Lung (tissue), 12 donors: ENCODE data around the gene OR5K4. TPM values are rescaled to one million over a fixed set of nuclear protein-coding genes. Genes with fewer than 3 reads are reported as not detected.
A peak's percentile ranks its signal among the peaks of the same experiment; 100 is the strongest.

Source experiments
- ATAC-seq: fragments of 200-7000 bp; cut with Tn5 transposase; one replicate; pipeline ENCODE4 v1.9.1; 2020; ENCODE audit warnings: moderate number of reproducible peaks; ENCODE audit not compliant: insufficient read depth, low FRiP score
- DNase-seq, 3 donors: peaks; one replicate each; pipeline ENCODE4 v3.0.0-alpha.2; 2013 to 2017
- H3K27ac ChIP-seq, 2 donors: one replicate each; pipeline ENCODE4 v1.5.1; 2013; ENCODE audit warnings: mild to moderate bottlenecking in 2 of 2, moderate library complexity in 2 of 2, control low read depth in 1 of 2, inconsistent platforms in 1 of 2, low read depth in 1 of 2, low read length in 1 of 2
- H3K27me3 ChIP-seq, 3 donors: one replicate each; pipeline ENCODE4 v1.5.1; 2013; ENCODE audit warnings: low read length in 2 of 3; ENCODE audit not compliant: control insufficient read depth in 3 of 3, insufficient read depth in 3 of 3
- H3K36me3 ChIP-seq, 4 donors: one replicate each; pipeline ENCODE4 v1.5.1; 2013; ENCODE audit warnings: low read length in 4 of 4, mild to moderate bottlenecking in 1 of 4, moderate library complexity in 1 of 4; ENCODE audit not compliant: control insufficient read depth in 4 of 4, insufficient read depth in 4 of 4
- H3K4me1 ChIP-seq, 5 donors: one replicate each; pipeline ENCODE4 v1.5.1; 2013; ENCODE audit warnings: low read length in 5 of 5, mild to moderate bottlenecking in 2 of 5, moderate library complexity in 1 of 5; ENCODE audit not compliant: control insufficient read depth in 5 of 5, insufficient read depth in 5 of 5
- H3K4me3 ChIP-seq: one replicate; pipeline ENCODE4 v1.5.1; 2013; ENCODE audit warnings: mild to moderate bottlenecking, control low read depth, moderate library complexity
- H3K9ac ChIP-seq, 2 donors: one replicate each; pipeline ENCODE4 v1.5.1; 2013; ENCODE audit warnings: low read length in 2 of 2, control low read depth in 1 of 2; ENCODE audit not compliant: insufficient read depth in 1 of 2
- H3K9me3 ChIP-seq, 4 donors: one replicate each; pipeline ENCODE4 v1.5.1; 2013; ENCODE audit warnings: low read length in 3 of 4, mild to moderate bottlenecking in 1 of 4, moderate library complexity in 1 of 4; ENCODE audit not compliant: control insufficient read depth in 4 of 4, insufficient read depth in 3 of 4
- WGBS, 2 donors: extraction: QIAGEN DNeasy Blood & Tissue Kit; methylation state at CpG; one replicate each; pipeline ENCODE4 v1.1.7; 2013; 5-methylcytosine and 5-hydroxymethylcytosine counted together
- polyA plus RNA-seq, 2 donors: library from polyadenylated mRNA; stranded (reverse); fragments of 200-250 nt; gene quantifications; one replicate each; pipeline ENCODE4 v1.2.1, GENCODE V29; 2013
- total RNA-seq, 2 donors: library from RNA; depleted of rRNA in 1 of 2; stranded (reverse); fragments of >200 nt in 1 of 2; gene quantifications; one replicate each; pipeline ENCODE4 v1.2.1, GENCODE V29; 2014 to 2021
- TF ChIP-seq, protein P1 (sequence below): IDR thresholded peaks from 2 replicates; pipeline ENCODE4 v1.5.1; 2012; ENCODE audit warnings: mild to moderate bottlenecking; ENCODE audit errors: control extremely low read depth, extremely low read depth
- donor health status: control.
- donor health status: control.
- donor health status: Bipolar disorder and iron deficiency.
- donor health status: healthy.
- donor health status: DM: yes; HTN: yes; CAD: no.

The OR5K4 gene
- total and polyA plus RNA-seq, 4 donors: not detected

DNA sequence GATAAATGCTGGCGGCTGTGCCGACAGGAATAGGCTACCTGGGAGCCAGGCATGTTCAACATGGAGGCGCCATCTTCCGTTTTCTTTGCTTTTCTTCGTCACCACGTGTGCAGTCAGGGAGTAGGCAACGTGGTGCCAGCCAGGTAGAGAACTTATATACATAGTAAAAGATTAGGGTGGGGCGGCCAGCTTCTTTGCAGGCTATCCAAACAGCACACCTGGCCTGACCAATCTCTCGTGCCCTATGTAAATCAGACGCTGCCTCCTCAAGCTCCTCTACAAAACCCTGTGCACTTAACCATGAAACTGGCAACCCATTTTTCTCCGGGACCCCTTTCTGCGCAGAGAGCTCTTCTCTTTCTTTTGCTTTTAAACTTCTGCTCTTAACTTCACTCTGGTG is 28.6 kb upstream of the OR5K4 start:
- TF ChIP-seq, protein P1, sequence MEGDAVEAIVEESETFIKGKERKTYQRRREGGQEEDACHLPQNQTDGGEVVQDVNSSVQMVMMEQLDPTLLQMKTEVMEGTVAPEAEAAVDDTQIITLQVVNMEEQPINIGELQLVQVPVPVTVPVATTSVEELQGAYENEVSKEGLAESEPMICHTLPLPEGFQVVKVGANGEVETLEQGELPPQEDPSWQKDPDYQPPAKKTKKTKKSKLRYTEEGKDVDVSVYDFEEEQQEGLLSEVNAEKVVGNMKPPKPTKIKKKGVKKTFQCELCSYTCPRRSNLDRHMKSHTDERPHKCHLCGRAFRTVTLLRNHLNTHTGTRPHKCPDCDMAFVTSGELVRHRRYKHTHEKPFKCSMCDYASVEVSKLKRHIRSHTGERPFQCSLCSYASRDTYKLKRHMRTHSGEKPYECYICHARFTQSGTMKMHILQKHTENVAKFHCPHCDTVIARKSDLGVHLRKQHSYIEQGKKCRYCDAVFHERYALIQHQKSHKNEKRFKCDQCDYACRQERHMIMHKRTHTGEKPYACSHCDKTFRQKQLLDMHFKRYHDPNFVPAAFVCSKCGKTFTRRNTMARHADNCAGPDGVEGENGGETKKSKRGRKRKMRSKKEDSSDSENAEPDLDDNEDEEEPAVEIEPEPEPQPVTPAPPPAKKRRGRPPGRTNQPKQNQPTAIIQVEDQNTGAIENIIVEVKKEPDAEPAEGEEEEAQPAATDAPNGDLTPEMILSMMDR: no peak
- Histone ChIP-seq H3K36me3 (no peaks in the 10 kb centered on the region), H3K4me3 (no peak overlapping the region), H3K4me1 (peaks cover 0 to 4% (median 0%) of the 10 kb centered on the region in 5 donors), H3K9ac (no peak overlapping the region), H3K27me3 (no peaks in the 10 kb centered on the region), H3K27ac (no peak overlapping the region), H3K9me3 (no peaks in the 10 kb centered on the region)
- no peak for ATAC-seq
- 71 to 89% methylated on average over 12 of the region's 12 CpGs for WGBS, 2 donors
- no peak for DNase-seq

DNA sequence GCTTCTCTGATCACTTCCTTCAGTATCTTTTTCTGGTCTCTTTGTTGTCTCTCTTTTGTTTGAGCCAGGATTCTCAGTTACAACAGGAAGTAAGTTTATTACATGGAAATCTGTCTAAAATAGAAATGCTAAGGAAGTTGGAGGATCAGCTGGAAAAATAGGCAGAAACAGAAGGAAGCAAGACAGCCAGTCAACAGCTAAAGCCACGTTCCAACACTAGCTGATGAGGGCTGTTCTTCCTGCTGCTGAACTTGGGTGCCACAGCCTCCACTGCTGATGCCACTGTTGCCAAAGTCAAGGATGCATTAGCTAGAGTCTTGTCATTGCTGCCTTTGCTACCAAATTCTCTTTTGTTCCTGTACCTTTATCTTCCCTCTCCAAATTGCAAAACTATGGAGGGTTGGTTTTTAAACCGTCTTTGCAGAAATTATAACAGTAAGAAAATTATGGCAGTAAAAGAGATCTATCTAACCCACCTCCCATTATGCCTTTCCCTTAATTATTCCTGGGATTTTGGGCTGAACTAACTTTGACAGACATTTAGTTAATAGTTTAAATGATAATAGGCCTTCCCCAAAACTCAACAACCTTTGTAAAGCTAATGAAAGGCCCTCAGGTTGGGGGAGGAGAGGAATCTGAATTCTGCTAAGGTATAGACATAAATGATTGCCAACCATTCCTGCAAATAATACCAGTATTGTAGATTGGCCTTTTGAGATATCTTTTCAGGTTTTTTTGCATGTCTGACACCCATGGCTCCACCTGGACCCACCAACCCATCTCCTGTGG is 27.4 kb upstream of the OR5K4 start:
- Histone ChIP-seq H3K36me3 (no peaks in the 10 kb centered on the region), H3K27ac (no peak overlapping the region), H3K4me3 (no peak overlapping the region), H3K4me1 (peaks cover 0 to 4% (median 0%) of the 10 kb centered on the region in 5 donors), H3K9me3 (no peaks in the 10 kb centered on the region), H3K9ac (no peak overlapping the region), H3K27me3 (no peaks in the 10 kb centered on the region)
- 63 to 71% methylated on average over 2 of the region's 2 CpGs for WGBS, 2 donors
- TF ChIP-seq, protein P1: no peak
- DNase-seq (peak in 2 of 3 donors; percentile 3 to 8), ATAC-seq (no peak)

DNA sequence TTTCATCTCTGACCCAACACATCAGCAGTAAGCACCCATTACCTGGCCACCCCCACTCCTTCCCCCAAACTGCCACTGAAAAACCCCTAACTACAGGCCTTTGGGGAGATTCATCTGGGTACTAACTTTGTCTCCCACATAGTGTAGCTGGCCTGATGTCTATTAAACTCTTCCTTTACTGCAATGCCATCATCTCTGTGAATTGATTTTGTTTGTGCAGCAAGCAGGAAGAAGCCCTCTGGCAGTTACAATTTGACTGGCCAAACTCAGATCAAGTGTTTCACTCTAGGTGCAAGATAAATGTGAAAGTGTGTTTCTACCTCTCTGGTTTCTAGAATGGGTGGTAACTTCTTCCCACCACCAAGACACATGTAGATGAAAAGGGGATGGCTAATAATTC is 26.7 kb upstream of the OR5K4 start:
- no peak for DNase-seq
- Histone ChIP-seq H3K9ac (no peak overlapping the region), H3K9me3 (no peaks in the 10 kb centered on the region), H3K4me3 (no peak overlapping the region), H3K4me1 (peaks cover 0 to 4% (median 0%) of the 10 kb centered on the region in 5 donors), H3K27me3 (peaks cover 0 to 1% (median 0%) of the 10 kb centered on the region in 3 donors), H3K27ac (no peak overlapping the region), H3K36me3 (no peaks in the 10 kb centered on the region)
- TF ChIP-seq, protein P1: no peak
- no peak for ATAC-seq

DNA sequence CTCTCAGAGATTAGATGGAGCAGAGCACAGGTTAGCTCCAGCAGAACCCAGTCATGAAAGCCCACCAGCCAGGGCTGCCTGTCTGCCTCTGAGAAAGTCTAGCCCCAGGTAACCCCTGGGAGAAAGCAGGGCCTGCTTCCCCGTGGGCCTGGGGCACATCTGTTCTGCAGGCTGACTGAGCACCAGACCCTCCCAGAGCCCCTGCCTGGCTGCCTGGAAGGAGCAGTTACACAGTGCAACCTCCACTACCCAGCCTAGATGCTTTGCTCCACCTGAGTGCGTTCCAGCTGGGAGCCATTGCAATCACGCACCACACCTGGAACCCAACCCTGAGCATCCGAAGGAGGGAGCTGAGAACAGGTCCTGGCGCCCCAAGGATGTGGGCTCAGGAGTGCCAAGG is 24.7 kb upstream of the OR5K4 start:
- Histone ChIP-seq H3K27ac (no peak overlapping the region), H3K36me3 (no peaks in the 10 kb centered on the region), H3K9me3 (no peaks in the 10 kb centered on the region), H3K4me3 (no peak overlapping the region), H3K4me1 (peaks cover 0 to 4% (median 0%) of the 10 kb centered on the region in 5 donors), H3K27me3 (peaks cover 0 to 2% (median 0%) of the 10 kb centered on the region in 3 donors), H3K9ac (no peak overlapping the region)
- ATAC-seq (no peak), DNase-seq (no peak)
- TF ChIP-seq, protein P1: no peak
- 79 to 82% methylated on average over 5 of the region's 5 CpGs for WGBS, 2 donors
